CD4-positive, alpha-beta T cell treated with Interleukin-6 at 100 ng/mL for 8 hours (primary cell): Measurements from ENCODE around the gene SCUBE1.

Source experiments
- DNase-seq: peaks from one replicate; pipeline ENCODE4 v3.0.0-alpha.2; 2020; ENCODE audit warnings: mixed read lengths, low spot score

Gene SCUBE1

DNA sequence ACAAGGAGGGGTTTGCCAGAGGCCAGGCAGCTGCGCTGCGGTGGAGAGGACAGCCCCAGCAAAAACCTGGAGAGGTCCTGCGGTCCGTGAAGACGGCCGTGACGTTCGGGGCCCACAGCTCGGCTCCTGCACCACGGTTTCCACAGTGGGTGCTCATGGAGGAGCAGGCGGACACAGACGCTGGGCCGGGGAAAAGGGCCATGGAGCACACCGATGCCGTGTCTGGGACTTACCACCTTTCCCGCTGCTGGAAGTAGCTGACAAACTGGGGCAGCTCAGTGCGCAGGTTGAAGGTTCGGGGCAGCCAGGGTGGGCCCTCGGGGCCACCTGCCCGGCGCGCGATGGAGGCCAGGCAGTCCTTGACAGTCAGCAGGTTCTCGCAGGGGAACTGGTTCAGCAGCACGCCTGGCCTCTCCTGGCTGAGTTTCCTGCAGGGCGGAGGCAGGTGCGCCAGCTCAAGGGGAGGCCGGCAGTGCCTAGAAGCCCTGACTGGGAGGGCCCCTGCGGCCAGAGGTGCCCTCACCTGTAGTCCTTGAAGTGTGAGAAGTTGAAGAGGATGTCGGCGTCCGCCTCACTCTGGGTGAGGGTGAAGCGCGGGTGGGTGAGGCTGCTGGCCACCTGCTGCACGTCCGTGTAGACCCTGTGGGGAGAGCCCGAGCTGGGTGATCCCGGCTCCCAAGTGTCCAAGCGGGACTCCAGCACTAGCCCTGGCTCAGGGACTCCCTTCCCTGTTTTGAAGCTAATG, 169.0 kb downstream of the SCUBE1 start:
- DNase-seq = no peak

GRCh38 chr22:43173566-43173965, 169.6 kb downstream of the SCUBE1 start:
- no peak for DNase-seq

- DNase-seq = no peak
Observed at GRCh38 chr22:43172191-43172590, 171.0 kb downstream of the SCUBE1 start.

DNA sequence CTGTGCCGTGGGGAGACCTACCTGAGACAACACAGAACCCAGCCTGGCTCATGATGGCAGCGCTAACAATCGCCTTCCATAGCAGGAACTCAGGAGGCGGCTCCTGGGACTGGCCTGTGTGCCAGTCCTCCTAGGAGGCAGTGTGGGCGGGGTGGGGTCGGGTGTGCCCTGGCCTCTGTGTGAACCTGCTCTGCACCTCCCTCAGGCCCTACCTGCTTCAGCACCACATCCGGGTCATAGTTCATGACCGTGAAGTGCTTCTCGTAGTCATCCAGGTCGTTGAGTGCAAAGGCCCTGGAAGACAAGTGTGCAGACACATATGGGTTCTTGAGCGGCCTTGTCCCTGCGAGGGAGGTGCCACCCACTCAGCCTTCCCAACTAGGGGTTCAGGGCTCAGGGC, 171.6 kb downstream of the SCUBE1 start:
- no peak for DNase-seq

DNA sequence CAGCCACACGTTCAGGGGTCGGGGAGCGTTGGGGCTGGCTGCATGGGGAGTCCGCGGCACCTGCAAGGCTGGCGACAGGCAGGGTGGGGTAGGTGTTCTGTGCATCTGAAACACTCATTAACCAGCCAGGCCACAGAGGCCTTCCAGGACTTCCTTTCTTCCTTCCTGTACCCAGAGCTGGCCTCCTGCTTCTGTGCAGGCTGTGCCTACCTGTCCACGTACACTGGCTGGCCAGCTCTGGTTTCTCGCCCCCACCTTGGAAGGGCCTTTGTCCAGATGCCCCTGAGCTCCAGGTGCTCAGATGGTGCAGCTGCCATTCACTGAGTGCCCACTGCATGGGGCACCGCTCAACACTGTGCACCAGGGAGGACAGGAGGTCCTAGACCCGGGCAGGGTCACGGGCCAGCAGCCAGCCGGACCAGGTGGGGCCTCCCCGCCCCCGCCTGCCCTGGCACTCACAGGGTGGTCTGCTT, 172.1 kb downstream of the SCUBE1 start:
- no peak for DNase-seq

GRCh38 chr22:43170131-43170480, 173.1 kb downstream of the SCUBE1 start:
- DNase-seq = no peak

DNA sequence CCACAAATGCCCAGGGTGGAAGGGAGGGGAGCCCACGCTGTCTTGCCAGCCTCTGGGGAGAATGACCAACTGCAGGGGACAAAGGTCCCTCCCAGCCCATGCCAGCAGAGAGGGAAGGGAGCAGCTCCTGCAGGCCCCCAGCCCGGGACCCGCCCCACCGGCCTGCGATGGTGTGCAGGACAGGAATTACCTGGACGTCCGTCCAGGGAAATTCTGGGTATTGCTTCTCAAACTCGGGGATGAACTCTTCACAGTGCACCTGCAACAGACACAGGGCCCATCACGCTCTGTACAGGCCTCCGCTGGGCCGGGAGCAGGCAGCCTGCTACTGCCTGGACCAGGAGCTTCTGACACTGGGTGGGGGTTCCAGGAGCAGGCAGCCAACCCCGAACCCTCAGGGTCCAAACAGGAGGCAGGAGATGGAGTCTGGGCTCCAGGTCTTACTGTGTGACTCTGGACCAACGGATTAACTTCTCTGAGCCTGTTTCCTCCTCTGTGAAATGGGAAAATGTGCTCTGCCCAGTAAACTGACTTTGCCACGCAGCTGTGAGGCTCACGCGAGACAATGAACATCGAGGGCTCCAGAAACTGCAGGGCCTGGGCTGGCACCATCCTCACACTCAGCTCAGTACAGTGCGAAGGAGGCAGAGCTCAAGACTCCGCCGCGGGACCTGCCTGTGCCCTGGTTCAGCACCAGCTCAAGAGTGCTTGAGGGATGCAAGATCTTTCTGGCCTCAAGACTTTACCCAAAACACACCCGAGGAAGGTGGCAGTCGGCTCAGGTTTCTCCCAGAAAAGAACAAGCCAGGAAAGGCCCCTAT, 173.7 kb downstream of the SCUBE1 start:
- no peak for DNase-seq

DNA sequence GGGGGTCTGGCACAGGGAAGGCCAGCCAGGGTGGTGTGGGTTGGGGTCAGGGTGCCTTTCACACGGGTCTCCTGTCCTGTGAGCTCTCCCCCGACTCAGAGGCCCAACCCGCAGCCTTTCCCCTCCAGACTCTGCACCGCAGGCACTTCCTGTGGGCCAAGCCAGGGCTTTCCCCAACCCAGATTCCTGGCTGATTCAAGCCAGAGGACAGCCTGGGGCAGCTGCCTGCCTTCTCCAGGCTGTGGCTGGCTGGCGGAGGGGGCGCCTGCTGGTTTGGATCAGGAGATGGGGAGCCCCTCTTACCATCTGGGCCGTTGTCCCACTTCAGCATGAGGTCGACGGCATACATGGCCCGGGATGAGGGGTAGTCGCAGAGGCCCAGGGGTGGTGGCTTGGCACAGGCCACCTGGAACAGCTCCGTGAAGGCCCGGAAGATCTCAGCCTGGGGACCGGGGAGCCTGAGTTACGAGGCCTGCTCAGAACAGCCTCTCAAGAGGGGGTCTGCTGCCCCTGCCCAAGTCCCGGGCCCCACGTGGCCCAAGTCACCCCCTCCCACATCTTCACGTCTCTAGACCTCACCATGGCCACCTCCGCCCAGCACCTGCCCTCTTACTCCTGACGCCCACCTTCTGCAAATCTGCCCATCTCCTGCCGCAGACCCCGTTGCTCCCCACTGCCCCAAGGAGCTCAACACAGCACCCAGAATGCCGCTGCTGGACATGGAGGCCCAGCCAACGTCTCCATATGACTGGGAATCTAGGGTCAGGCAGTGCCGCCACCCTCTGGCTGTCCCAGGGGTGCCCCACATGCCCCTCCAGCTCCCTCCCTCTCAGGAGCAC, 174.5 kb downstream of the SCUBE1 start:
- no peak for DNase-seq

- DNase-seq = no peak
Observed at GRCh38 chr22:43167001-43167589, 176.1 kb downstream of the SCUBE1 start.

DNA sequence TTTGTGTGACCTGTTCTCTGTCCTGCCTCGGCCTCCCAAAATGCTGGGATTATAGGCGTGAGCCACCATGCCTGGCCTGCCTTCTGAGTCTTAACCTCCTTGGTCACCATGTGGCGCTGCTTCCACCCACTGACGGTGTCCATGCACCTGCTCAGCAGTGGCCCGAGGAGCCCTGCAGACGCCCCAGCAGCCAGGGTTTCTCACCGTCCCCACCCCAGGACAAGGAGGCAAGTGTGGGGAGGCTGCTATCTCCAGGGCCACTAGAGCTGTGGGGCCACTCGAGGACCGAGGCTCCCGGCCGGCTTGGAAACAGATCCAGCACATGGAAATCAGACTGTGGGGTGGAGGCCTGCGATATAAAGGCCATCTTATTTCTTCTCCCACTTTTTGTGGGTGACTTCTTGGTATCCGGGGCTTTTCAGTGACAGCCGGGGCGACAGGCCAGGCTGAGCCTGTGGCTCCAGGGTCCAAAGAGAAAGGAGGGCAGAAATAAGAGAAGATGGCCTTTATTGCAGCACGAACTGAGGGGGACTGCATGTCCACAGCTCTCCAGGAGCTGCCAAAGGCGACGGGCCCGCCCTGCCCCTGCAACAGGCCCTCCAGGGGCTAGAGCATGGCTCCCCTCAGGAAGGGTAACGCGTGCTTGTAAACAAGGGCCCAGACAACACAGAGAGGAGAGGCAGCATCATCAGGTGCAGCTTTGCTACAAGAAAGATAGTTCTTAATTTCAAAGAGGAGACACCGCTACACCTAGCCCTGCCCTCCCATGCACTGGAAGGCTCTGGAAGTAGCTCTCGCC, 176.8 kb downstream of the SCUBE1 start:
- no peak for DNase-seq

GRCh38 chr22:43164636-43165035, 178.5 kb downstream of the SCUBE1 start:
- DNase-seq = no peak

GRCh38 chr22:43163241-43163795, 179.9 kb downstream of the SCUBE1 start:
- DNase-seq = no peak

- no peak for DNase-seq
Observed at GRCh38 chr22:43162412-43163150, 180.6 kb downstream of the SCUBE1 start.

- DNase-seq = no peak
Observed at GRCh38 chr22:43160497-43161126, 182.6 kb downstream of the SCUBE1 start.

DNA sequence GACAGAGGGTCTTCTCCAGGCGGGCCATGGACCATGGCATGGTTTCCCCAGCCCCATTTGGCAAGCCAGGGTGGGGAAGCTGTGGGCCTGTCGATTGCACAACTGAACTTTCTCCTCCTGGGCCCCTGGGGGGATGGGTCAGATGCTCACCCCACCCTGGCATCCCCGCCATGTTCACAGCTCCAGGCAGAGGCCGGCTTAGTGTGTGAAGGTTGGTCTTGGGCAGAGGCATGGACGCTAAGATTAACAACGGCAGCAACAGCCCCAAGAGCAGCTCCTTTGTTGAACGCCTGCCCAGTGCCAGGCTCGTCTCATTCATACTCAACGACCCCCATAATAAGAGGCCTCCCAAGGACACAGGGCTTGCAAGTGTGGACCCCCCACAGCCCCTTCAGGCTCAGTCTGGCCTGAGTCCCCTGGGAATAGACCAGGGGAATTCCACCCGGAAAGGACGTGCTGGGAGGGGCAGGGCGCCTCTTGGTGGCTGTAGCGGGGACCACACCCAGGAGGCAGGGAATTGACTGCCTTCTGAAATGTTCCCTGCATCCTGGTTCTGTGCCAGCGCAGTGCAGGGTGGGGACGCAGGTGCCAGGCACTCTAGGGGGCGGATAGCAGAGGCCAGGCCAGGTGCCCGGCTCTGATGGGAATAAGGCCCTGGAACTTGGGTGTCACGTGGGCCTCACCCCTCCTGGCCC, 183.5 kb downstream of the SCUBE1 start:
- no peak for DNase-seq

DNA sequence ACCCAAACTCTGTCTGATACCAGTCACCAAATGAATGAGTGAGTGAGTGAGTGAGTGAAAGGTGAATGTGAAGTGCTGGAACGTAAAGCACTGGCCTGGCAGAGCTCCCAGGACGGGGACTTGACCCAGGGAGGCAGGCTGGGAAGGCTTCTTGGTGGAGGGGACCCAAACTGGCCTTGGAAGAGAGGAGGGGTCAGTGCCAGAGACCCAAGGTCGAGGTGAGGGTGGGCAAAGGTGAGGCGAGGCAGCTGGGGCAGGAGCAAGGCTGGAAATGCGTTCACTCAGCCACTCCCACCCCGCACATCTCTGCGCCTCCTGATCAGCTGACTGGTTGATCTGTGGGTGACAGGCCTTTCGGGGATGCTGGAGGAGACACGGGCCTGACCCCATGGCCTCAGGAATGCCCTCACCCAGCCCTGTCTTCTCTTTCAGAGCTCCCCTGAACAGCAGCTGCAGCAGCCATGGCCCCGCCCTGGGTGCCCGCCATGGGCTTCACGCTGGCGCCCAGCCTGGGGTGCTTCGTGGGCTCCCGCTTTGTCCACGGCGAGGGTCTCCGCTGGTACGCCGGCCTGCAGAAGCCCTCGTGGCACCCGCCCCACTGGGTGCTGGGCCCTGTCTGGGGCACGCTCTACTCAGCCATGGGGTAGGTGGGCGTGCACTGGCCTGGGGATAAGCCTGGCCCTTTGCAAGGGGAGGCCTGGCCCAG, 184.2 kb downstream of the SCUBE1 start:
- no peak for DNase-seq

DNA sequence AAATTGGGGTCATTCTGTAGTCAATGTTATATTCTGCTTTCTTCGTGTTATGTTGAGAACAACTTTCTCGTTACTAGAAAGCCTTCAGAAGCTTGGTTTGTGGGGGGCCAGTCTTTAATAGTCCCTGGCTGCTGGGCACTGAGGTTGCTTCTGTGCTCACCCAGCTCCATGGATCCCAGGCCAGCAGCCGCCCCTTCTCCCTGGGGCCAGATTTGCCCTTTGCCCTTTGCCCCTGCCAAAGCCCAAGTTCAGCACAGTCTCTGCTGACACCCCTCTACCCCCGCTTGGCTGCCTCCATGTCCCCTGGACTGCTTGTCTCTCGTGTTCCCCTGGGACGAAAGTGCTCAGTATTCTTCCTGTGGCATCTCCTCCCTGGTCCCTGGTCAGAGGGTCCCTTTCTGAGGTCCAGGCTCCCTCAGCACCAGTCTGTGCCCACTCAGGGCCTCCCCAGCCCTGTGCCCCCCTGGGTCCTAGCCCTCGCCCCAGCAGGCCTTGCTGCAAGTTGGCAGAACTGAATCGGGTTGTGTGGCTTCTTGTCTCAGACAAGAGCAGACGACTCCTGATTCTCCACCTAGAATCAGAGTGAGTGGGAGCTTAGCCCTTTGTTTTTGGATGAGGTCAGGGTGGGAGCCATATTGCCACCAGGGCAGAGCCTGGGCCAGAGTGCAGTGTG, 185.2 kb downstream of the SCUBE1 start:
- no peak for DNase-seq

GRCh38 chr22:43156413-43156812, 186.8 kb downstream of the SCUBE1 start:
- DNase-seq = no peak
